HepG2 (cell line): Measurements from ENCODE around the gene NUDT2. TPM values are rescaled to one million over a fixed set of nuclear protein-coding genes. Genes with fewer than 3 reads are reported as not detected.

Experiments
- ATAC-seq: fragments of 200-7000 bp; cut with Tn5 transposase; 3 replicates; pipeline ENCODE4 v1.9.1; 2020; ENCODE audit warnings: mild to moderate bottlenecking, moderate library complexity
- BruUV-seq: library from RNA; stranded (reverse); fragments of 400-500 nt; replicated peaks from 2 replicates; lab custom pipeline; 2021; lab: Mats Ljungman, UMichigan
- CTCF ChIA-PET: fragments of 300-600 bp; formaldehyde crosslinking; extraction: SDS; loops from one replicate; lab custom pipeline; 2021; ENCODE audit warnings: low total read pairs, inconsistent platforms, low intra/inter-chr PET ratio; lab: Yijun Ruan, JAX
- POLR2A ChIA-PET: fragments of 350-600 bp; sonication (Branson Sonifier 250); formaldehyde crosslinking; loops from one replicate; lab custom pipeline; 2020; ENCODE audit warnings: antibody characterized with exemption, inconsistent platforms; lab: Yijun Ruan, JAX
- DNase-seq: peaks from one replicate; pipeline ENCODE4 v3.0.0-alpha.2; 2015; ENCODE audit warnings: low spot score
- FAIRE-seq: peaks from 3 replicates; lab custom pipeline; 2011; peaks lifted over from hg19 to GRCh38; lab: Jason Lieb, UNC
- H2AFZ ChIP-seq: one replicate; pipeline ENCODE4 v1.6.1; 2011; ENCODE audit warnings: low read length, inconsistent platforms
- H3K27ac ChIP-seq: fragments of 300-600 bp; 3 replicates; pipeline ENCODE4 v1.8.0; 2011; ENCODE audit warnings: mixed run types, mild to moderate bottlenecking, mixed read lengths, low read length, inconsistent platforms; ENCODE audit not compliant: insufficient read depth; ENCODE audit errors: extremely low read length
- H3K27me3 ChIP-seq, 2 experiments: fragments of 200-600 bp in 1 of 2; 2 replicates in 1 of 2; 3 replicates in 1 of 2; pipeline versions ENCODE4 v1.6.0 to v1.8.0; 2011; ENCODE audit warnings: low read length in 2 of 2, mild to moderate bottlenecking in 2 of 2, moderate library complexity in 2 of 2, inconsistent platforms in 1 of 2; ENCODE audit not compliant: insufficient read depth in 2 of 2, control insufficient read depth in 1 of 2
- H3K36me3 ChIP-seq, 2 experiments: fragments of 200-600 bp in 1 of 2; replicated peaks in 1 of 2; 2 replicates in 1 of 2; 3 replicates in 1 of 2; pipeline versions ENCODE4 v1.5.1 to v1.8.0; 2011; ENCODE audit warnings: low read length in 2 of 2, inconsistent platforms in 1 of 2; ENCODE audit not compliant: insufficient read depth in 2 of 2, control insufficient read depth in 1 of 2
- H3K4me1 ChIP-seq: 2 replicates; pipeline ENCODE4 v1.5.1; 2012; ENCODE audit warnings: low read length, inconsistent platforms; ENCODE audit not compliant: insufficient read depth
- H3K4me2 ChIP-seq: 2 replicates; pipeline ENCODE4 v1.6.0; 2011; ENCODE audit warnings: low read depth, low read length, inconsistent platforms
- H3K4me3 ChIP-seq, 3 experiments: fragments of 200-600 bp in 1 of 3; sonication (generic), shearing (Covaris generic) in 1 of 3; replicated peaks in 1 of 3; 2 replicates each; pipeline ENCODE4 v1.5.1; 2011 to 2016; ENCODE audit warnings: low read length in 3 of 3, inconsistent platforms in 2 of 3, low read depth in 2 of 3, mild to moderate bottlenecking in 2 of 3, control low read depth in 1 of 3, mixed read lengths in 1 of 3; ENCODE audit not compliant: insufficient read depth in 1 of 3
- H3K79me2 ChIP-seq: one replicate; pipeline ENCODE4 v1.6.1; 2011; ENCODE audit warnings: low read length, inconsistent platforms; ENCODE audit not compliant: insufficient read depth
- H3K9ac ChIP-seq: 2 replicates; pipeline ENCODE4 v1.6.0; 2011; ENCODE audit warnings: mild to moderate bottlenecking, low read depth, low read length, inconsistent platforms; ENCODE audit not compliant: insufficient read depth
- H3K9me3 ChIP-seq: 2 replicates; pipeline ENCODE4 v1.5.1; 2012; ENCODE audit warnings: mild to moderate bottlenecking, low read length
- H4K20me1 ChIP-seq: 2 replicates; pipeline ENCODE4 v1.6.0; 2011; ENCODE audit warnings: inconsistent platforms, mild to moderate bottlenecking, low read length, moderate library complexity; ENCODE audit not compliant: insufficient read depth
- ATF7-NPFF ChIP-seq: sonication (generic); formaldehyde crosslinking; IDR thresholded peaks from 2 replicates; pipeline ENCODE4 v1.8.1; 2023; ENCODE audit warnings: mild to moderate bottlenecking, low read depth, missing genetic modification reagents, moderate library complexity
- HNRNPL ChIP-seq: fragments of 200-400 bp; formaldehyde crosslinking; IDR thresholded peaks from 2 replicates; pipeline ENCODE4 v1.6.1; 2017; ENCODE audit warnings: mild to moderate bottlenecking, low read depth, low read length
- JDP2 ChIP-seq: sonication (generic); formaldehyde crosslinking; IDR thresholded peaks from 2 replicates; pipeline ENCODE4 v1.8.1; 2022; ENCODE audit warnings: missing genetic modification reagents, borderline replicate concordance
- MIXL1 ChIP-seq: IDR thresholded peaks from 2 replicates; pipeline ENCODE4 v1.6.1; 2016
- RCOR2 ChIP-seq: IDR thresholded peaks from 2 replicates; pipeline ENCODE4 v1.6.1; 2016; ENCODE audit warnings: missing biosample characterization, missing genetic modification reagents
- SNAPC2 ChIP-seq: sonication (generic); formaldehyde crosslinking; IDR thresholded peaks from 2 replicates; pipeline ENCODE4 v1.8.1; 2022; ENCODE audit warnings: mild to moderate bottlenecking, missing genetic modification reagents
- STAG1 ChIP-seq: sonication (generic); formaldehyde crosslinking; IDR thresholded peaks from 2 replicates; pipeline ENCODE4 v1.4.0; 2020; ENCODE audit warnings: missing genetic modification reagents
- ZBTB21 ChIP-seq: sonication (generic); formaldehyde crosslinking; IDR thresholded peaks from 2 replicates; pipeline ENCODE4 v1.4.0; 2020; ENCODE audit warnings: missing genetic modification reagents
- ZFX ChIP-seq: sonication (generic); formaldehyde crosslinking; IDR thresholded peaks from 2 replicates; pipeline ENCODE4 v1.4.0; 2020; ENCODE audit warnings: mild to moderate bottlenecking, low read depth, missing genetic modification reagents, moderate library complexity
- ZNF484 ChIP-seq: sonication (generic); formaldehyde crosslinking; IDR thresholded peaks from 2 replicates; pipeline ENCODE4 v1.5.1; 2020; ENCODE audit warnings: mild to moderate bottlenecking, low read depth, missing genetic modification reagents, borderline replicate concordance
- ZNF563 ChIP-seq: sonication (generic); formaldehyde crosslinking; IDR thresholded peaks from 2 replicates; pipeline ENCODE4 v1.8.0; 2022; ENCODE audit warnings: mild to moderate bottlenecking, moderate library complexity, missing genetic modification reagents
- ZNF709 ChIP-seq: sonication (generic); formaldehyde crosslinking; IDR thresholded peaks from 2 replicates; pipeline ENCODE4 v1.5.0; 2020; ENCODE audit warnings: mild to moderate bottlenecking, missing genetic modification reagents
- ZNF746 ChIP-seq: sonication (generic); formaldehyde crosslinking; IDR thresholded peaks from 2 replicates; pipeline ENCODE4 v1.8.0; 2022; ENCODE audit warnings: mild to moderate bottlenecking, missing genetic modification reagents
- WGBS: methylation state at CpG from one replicate; pipeline ENCODE4 v1.1.6; 2017; ENCODE audit warnings: low lambda C conversion rate; 5-methylcytosine and 5-hydroxymethylcytosine counted together
- in situ Hi-C: cut with HindIII; loops from 2 replicates; pipeline ENCODE4 v1.10.0; 2017; ENCODE audit warnings: low pct_unique_long_range_greater_than_20kb; ENCODE audit not compliant: extremely low pct_ligation_motif_present
- intact Hi-C: fragments of 100-400 bp; cut with micrococcal nuclease; formaldehyde crosslinking; loops from one replicate; pipeline ENCODE4 v1.10.0; 2022; ENCODE audit not compliant: unreplicated experiment
- polyA plus RNA-seq, 8 experiments: library from polyadenylated mRNA; depleted of rRNA in 3 of 8; stranded (reverse) in 7 of 8; unstranded in 1 of 8; fragments of >200 nt; fragmentation: Illumina TruSeq in 4 of 8; extraction: Trizol in 4 of 8; gene quantifications; 2 replicates each; pipeline versions ENCODE4 v1.2.1 to v1.2.3, GENCODE V29; 2011 to 2016; ENCODE audit warnings: low read depth in 4 of 8, missing spikeins in 1 of 8, mixed read lengths in 1 of 8; ENCODE audit not compliant: insufficient read depth in 1 of 8
- total RNA-seq, 5 experiments: library from RNA; depleted of rRNA; stranded (reverse); fragments of >200 nt; fragmentation: Illumina TruSeq; extraction: Trizol; gene quantifications; 2 replicates each; pipeline ENCODE4 v1.2.3, GENCODE V29; 2016; ENCODE audit warnings: low read depth in 1 of 5
- TF ChIP-seq, protein P1 (sequence below): IDR thresholded peaks from 2 replicates; pipeline ENCODE4 v1.6.1; 2016; ENCODE audit warnings: missing biosample characterization, missing genetic modification reagents, low read depth
- TF ChIP-seq, protein P2 (sequence below): sonication (generic); formaldehyde crosslinking; IDR thresholded peaks from 2 replicates; pipeline ENCODE4 v1.5.0; 2020; ENCODE audit warnings: missing genetic modification reagents
- TF ChIP-seq, protein P3 (sequence below): sonication (generic); formaldehyde crosslinking; IDR thresholded peaks from 2 replicates; pipeline ENCODE4 v1.4.0; 2020; ENCODE audit warnings: missing genetic modification reagents, mild to moderate bottlenecking, borderline replicate concordance

Gene NUDT2
- total and polyA plus RNA-seq, 2 of the 13 experiments (the other 11 are each of a cell fraction or from before 2014, with no cell fraction given) = 19.9 to 24.6 TPM

DNA sequence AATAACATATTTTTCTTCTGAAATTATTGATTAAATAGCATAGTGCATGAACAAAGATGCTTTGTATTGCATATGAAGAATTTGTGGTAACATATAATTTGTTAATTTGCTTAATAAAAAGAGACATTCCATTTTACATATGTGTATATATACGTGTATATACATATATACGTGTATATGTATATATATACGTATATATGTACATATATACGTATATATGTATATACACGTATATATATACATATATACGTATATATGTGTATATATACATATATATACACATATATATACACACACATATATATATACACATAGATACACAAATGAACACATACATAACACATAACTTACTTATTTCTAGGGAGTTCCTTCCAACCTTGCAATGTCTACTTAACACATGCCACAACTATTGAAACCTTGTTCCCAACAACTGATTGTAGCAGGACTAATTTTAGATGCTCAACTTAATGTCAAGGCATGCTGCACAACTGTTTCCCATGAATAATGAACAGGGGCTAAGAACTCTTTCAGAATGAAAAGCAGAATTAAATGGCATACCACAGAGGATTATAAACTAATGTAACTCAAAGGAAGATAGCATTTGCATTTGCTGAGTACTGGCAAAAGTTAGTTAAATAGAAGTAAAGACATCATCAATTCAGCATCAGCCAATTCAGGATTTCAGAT, 17.7 kb upstream of the NUDT2 start (continued):
- TF ChIP-seq, protein P1, sequence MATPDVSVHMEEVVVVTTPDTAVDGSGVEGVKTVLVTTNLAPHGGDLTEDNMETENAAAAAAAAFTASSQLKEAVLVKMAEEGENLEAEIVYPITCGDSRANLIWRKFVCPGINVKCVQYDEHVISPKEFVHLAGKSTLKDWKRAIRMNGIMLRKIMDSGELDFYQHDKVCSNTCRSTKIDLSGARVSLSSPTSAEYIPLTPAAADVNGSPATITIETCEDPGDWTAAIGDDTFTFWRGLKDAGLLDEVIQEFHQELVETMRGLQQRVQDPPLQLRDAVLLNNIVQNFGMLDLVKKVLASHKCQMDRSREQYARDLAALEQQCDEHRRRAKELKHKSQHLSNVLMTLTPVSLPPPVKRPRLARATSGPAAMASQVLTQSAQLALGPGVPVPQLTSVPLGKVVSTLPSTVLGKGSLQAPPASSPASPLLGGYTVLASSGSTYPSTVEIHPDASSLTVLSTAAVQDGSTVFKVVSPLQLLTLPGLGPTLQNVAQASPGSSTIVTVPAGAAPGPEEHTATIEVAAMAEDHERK (CRISPR knock-in tag) = no peak
- TF ChIP-seq ZNF563 (CRISPR knock-in tag) (no peak), JDP2 (CRISPR knock-in tag) (no peak), STAG1 (CRISPR knock-in tag) (no peak), ZNF709 (CRISPR knock-in tag) (no peak), ATF7-NPFF (no peak), RCOR2 (CRISPR knock-in tag) (no peak), ZFX (CRISPR knock-in tag) (no peak), ZNF746 (CRISPR knock-in tag) (no peak)
- TF ChIP-seq, protein P2, sequence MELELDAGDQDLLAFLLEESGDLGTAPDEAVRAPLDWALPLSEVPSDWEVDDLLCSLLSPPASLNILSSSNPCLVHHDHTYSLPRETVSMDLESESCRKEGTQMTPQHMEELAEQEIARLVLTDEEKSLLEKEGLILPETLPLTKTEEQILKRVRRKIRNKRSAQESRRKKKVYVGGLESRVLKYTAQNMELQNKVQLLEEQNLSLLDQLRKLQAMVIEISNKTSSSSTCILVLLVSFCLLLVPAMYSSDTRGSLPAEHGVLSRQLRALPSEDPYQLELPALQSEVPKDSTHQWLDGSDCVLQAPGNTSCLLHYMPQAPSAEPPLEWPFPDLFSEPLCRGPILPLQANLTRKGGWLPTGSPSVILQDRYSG (CRISPR knock-in tag) = no peak

DNA sequence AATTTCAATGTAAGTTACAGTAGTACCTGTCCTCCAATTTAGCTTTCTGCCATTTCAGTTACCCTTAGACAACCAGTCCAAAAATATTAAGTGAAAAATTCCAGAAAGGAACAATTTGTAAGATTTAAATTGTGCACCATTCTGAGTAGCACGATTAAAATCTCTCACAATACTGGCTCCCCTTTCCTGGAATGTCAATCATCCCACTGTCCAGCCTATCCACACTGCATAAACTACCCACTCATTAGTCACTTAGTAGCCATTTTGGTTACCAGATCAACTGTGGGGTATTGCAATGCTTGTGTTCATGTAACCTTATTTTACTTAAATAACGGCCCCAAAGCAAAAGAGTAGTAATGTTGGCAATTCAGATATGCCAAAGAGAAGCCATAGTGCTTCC, 11.9 kb upstream of the NUDT2 start:
- DNase-seq (no peak), FAIRE-seq (no peak), ATAC-seq (no peak)
- WGBS = 87% methylated on average over 2 of the region's 2 CpGs
- in situ Hi-C loops = no loop called here
- Histone ChIP-seq H4K20me1 (no peaks in the 10 kb centered on the region), H3K4me2 (no peak overlapping the region), H3K4me3 (no peak overlapping the region), H3K9me3 (no peaks in the 10 kb centered on the region), H3K79me2 (no peaks in the 10 kb centered on the region), H2AFZ (no peak overlapping the region), H3K27ac (no peak overlapping the region), H3K36me3 (no peaks in the 10 kb centered on the region), H3K27me3 (no peaks in the 10 kb centered on the region), H3K4me1 (no peaks in the 10 kb centered on the region), H3K9ac (no peak overlapping the region)
- no TSS peak for BruUV-seq
- TF ChIP-seq ZNF484 (CRISPR knock-in tag) (no peak), SNAPC2 (CRISPR knock-in tag) (no peak), MIXL1 (no peak), ZBTB21 (CRISPR knock-in tag) (no peak), HNRNPL (no peak)
- TF ChIP-seq, protein P3, sequence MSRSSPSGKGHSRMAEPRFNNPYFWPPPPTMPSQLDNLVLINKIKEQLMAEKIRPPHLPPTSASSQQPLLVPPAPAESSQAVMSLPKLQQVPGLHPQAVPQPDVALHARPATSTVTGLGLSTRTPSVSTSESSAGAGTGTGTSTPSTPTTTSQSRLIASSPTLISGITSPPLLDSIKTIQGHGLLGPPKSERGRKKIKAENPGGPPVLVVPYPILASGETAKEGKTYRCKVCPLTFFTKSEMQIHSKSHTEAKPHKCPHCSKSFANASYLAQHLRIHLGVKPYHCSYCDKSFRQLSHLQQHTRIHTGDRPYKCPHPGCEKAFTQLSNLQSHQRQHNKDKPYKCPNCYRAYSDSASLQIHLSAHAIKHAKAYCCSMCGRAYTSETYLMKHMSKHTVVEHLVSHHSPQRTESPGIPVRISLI = no peak
- intact Hi-C loops = no loop called here
- CTCF ChIA-PET = no interaction called here
- POLR2A ChIA-PET = no interaction called here
